GM21619 (cell line): Measurements from ENCODE around the gene BTBD17.
"Not testable (repeated sequence)": the region's sequence is repeated elsewhere in the genome, so short reads cannot be mapped to it uniquely, and the experiment has no call there.

ENCODE experiments used
- ATAC-seq: cut with Tn5 transposase; IDR thresholded peaks from one replicate; pipeline ENCODE4 v1.9.1; 2021; ENCODE audit not compliant: unreplicated experiment

The BTBD17 gene

GRCh38 chr17:74361230-74362068, at the start of gene BTBD17:
BTBD17 (minus strand) TSS chr17:74361868; CDS start chr17:74361819, 49 bp downstream.
- no peak for ATAC-seq

GRCh38 chr17:74410001-74410443, 48.4 kb upstream of the BTBD17 start:
- ATAC-seq = no peak

- ATAC-seq = no peak
These were observed 47.1 kb upstream of the BTBD17 start for GRCh38 chr17:74408815-74409214.

GRCh38 chr17:74408262-74408661, 46.6 kb upstream of the BTBD17 start:
- no peak for ATAC-seq

GRCh38 chr17:74407384-74407783, 45.7 kb upstream of the BTBD17 start:
- ATAC-seq = no peak

GRCh38 chr17:74405311-74405710, 43.6 kb upstream of the BTBD17 start:
- ATAC-seq = not testable (repeated sequence)

GRCh38 chr17:74404789-74405188, 43.1 kb upstream of the BTBD17 start:
- no peak for ATAC-seq

- ATAC-seq = no peak
These were observed 42.5 kb upstream of the BTBD17 start for GRCh38 chr17:74404218-74404617.

GRCh38 chr17:74403512-74404137, 42.0 kb upstream of the BTBD17 start:
- no peak for ATAC-seq

GRCh38 chr17:74402048-74402447, 40.4 kb upstream of the BTBD17 start:
- ATAC-seq = no peak

- no peak for ATAC-seq
These were observed 34.9 kb upstream of the BTBD17 start for GRCh38 chr17:74396567-74396966.

- ATAC-seq = no peak
These were observed 33.3 kb upstream of the BTBD17 start for GRCh38 chr17:74394977-74395376.

- no peak for ATAC-seq
These were observed 32.7 kb upstream of the BTBD17 start for GRCh38 chr17:74394275-74394950.

GRCh38 chr17:74393346-74393942, 31.8 kb upstream of the BTBD17 start:
- ATAC-seq = no peak

- no peak for ATAC-seq
These were observed 31.2 kb upstream of the BTBD17 start for GRCh38 chr17:74392848-74393247.

GRCh38 chr17:74391771-74392170, 30.1 kb upstream of the BTBD17 start:
- no peak for ATAC-seq

- no peak for ATAC-seq
These were observed 29.3 kb upstream of the BTBD17 start for GRCh38 chr17:74390680-74391653.

GRCh38 chr17:74389937-74390679, 28.4 kb upstream of the BTBD17 start:
- ATAC-seq = no peak

GRCh38 chr17:74389084-74389753, 27.6 kb upstream of the BTBD17 start:
- ATAC-seq = no peak
